ENCODE results near the gene TMEM214. TPM values are rescaled to one million over a fixed set of nuclear protein-coding genes. Genes with fewer than 3 reads are reported as not detected.

The TMEM214 gene
- polyA plus RNA-seq, 4 donors = 27.5 to 84.3 (median 39.8) TPM

DNA sequence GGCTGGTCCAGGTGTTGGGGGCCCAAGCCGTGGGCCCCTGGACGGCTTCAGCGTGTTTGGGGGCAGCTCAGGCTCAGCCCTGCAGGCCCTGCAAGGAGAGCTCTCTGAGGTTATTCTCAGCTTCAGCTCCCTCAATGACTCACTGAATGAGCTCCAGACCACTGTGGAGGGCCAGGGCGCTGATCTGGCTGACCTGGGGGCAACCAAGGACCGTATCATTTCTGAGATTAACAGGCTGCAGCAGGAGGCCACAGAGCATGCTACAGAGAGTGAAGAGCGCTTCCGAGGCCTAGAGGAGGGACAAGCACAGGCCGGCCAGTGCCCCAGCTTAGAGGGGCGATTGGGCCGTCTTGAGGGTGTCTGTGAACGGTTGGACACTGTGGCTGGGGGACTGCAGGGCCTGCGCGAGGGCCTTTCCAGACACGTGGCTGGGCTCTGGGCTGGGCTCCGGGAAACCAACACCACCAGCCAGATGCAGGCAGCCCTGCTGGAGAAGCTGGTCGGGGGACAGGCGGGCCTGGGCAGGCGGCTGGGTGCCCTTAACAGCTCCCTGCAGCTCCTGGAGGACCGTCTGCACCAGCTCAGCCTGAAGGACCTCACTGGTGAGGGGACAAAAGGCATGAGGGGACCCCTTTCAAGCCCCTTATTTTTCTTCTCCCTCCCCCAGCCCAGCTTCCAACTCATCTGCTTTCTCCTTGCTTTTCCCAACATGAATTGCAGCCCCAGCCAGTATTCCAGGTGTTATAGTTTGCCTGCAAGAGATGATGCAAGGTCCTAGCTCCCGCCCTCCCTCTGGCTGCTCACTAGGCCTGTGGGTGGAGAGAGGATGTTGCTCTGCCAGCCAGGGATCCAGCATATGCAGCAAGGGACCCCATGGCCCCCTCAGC, 50.9 kb downstream of the TMEM214 start:
- Histone ChIP-seq H3K27me3 (ENCODE audit: control insufficient read depth in 3 of 3, insufficient read depth in 3 of 3, low read length in 3 of 3) (peaks cover 0 to under 1% (median 0%) of the 10 kb centered on the region in 3 donors), H3K36me3 (ENCODE audit: control insufficient read depth in 3 of 3, insufficient read depth in 2 of 3, low read depth in 1 of 3, low read length in 3 of 3) (peaks cover 0 to 28% (median 0%) of the 10 kb centered on the region in 3 donors), H3K4me3 (ENCODE audit: low read depth in 1 of 3, low read length in 3 of 3) (no peak overlapping the region), H3K4me1 (ENCODE audit: control insufficient read depth in 3 of 3, insufficient read depth in 2 of 3, low read depth in 1 of 3, low read length in 2 of 3) (peaks cover 3 to 15% (median 5%) of the 10 kb centered on the region in 3 donors), H3K27ac (ENCODE audit: low read depth in 1 of 3, low read length in 2 of 3) (no peak overlapping the region), H3K9me3 (ENCODE audit: control insufficient read depth in 2 of 2, insufficient read depth in 1 of 2, low read depth in 1 of 2, low read length in 1 of 2) (no peaks in the 10 kb centered on the region)
- no peak for DNase-seq
- FAIRE-seq = no peak
- 85 to 91% (median 88%) methylated on average over 19 to 20 of the region's 20 CpGs for WGBS, 3 donors

DNA sequence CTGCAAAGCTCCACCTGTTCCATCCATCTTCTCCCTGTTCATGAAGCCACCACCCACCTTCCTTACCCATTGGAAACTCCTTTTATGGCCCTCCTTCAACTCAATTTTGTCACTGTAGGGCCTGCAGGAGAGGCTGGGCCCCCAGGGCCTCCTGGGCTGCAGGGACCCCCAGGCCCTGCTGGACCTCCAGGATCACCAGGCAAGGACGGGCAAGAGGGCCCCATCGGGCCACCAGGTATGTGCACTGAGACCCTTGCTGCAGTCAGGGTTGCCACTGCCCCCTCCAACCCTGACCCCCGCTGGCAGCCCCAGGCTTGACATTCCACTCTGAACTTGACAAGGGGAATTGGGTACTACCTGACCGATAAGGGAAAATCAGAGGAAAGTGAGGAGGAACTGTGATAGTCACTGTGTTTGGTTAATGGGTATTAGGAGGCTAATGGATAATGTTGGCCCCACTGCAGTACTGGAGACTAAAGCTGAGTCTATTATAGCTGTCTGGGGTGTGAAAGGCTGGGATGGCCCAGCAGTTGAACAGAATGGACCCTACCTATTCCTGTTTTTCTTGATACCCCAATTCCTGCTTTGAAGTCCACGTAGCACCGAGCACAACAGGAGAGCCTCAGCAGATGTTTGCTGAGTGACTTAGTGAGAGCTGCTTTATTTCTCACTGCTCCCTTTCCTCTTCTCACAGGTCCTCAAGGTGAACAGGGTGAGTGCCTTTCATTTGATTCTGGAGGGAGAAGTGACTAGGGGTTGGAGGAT, 51.7 kb downstream of the TMEM214 start:
- Histone ChIP-seq H3K36me3 (ENCODE audit: control insufficient read depth in 3 of 3, insufficient read depth in 2 of 3, low read depth in 1 of 3, low read length in 3 of 3) (peaks cover 0 to 36% (median 0%) of the 10 kb centered on the region in 3 donors), H3K4me1 (ENCODE audit: control insufficient read depth in 3 of 3, insufficient read depth in 2 of 3, low read depth in 1 of 3, low read length in 2 of 3) (peaks cover 3 to 21% (median 5%) of the 10 kb centered on the region in 3 donors), H3K9me3 (ENCODE audit: control insufficient read depth in 2 of 2, insufficient read depth in 1 of 2, low read depth in 1 of 2, low read length in 1 of 2) (no peaks in the 10 kb centered on the region), H3K27ac (ENCODE audit: low read depth in 1 of 3, low read length in 2 of 3) (no peak overlapping the region), H3K4me3 (ENCODE audit: low read depth in 1 of 3, low read length in 3 of 3) (no peak overlapping the region), H3K27me3 (ENCODE audit: control insufficient read depth in 3 of 3, insufficient read depth in 3 of 3, low read length in 3 of 3) (no peaks in the 10 kb centered on the region)
- DNase-seq = no peak
- WGBS, 3 donors = 85 to 93% (median 91%) methylated on average over 6 of the region's 6 CpGs
- FAIRE-seq = no peak

DNA sequence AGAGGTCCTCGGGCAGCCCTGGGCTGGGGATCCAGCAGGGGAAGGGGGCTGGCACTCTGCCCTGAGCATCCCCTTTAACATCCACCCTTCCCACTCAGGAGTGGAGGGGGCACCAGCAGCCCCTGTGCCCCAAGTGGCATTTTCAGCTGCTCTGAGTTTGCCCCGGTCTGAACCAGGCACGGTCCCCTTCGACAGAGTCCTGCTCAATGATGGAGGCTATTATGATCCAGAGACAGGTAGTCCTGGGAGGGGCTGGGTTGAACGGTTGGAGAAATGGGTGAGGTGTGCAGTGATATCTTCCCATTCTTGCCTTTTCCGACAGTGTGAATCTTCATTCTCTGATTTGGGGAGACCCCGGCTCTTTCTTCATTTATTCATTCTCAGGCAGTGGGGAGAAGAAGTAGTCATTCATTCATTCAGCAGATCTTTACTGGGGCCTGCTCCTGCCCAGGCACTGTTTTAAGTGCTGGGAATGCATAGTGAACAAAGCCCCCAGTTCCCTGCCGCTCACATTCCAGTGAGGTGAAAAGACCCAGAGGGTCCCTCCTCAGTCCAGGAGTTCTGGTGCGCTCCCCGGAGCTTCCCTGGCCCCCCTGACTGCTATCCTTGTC, 52.4 kb downstream of the TMEM214 start:
- 53 to 70% (median 59%) methylated on average over 10 of the region's 10 CpGs for WGBS, 3 donors

DNA sequence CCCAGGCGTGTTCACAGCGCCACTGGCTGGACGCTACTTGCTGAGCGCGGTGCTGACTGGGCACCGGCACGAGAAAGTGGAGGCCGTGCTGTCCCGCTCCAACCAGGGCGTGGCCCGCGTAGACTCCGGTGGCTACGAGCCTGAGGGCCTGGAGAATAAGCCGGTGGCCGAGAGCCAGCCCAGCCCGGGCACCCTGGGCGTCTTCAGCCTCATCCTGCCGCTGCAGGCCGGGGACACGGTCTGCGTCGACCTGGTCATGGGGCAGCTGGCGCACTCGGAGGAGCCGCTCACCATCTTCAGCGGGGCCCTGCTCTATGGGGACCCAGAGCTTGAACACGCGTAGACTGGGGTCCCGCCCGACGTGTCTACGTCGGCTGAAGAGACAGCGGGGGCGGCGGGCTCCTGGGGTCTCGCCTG, 52.9 kb downstream of the TMEM214 start:
- WGBS, 3 donors = 0 to 6% (median 1%) methylated on average over 31 to 38 of the region's 38 CpGs
- Histone ChIP-seq H3K9me3 (ENCODE audit: control insufficient read depth in 2 of 2, insufficient read depth in 1 of 2, low read depth in 1 of 2, low read length in 1 of 2) (no peaks in the 10 kb centered on the region), H3K4me1 (ENCODE audit: control insufficient read depth in 3 of 3, insufficient read depth in 2 of 3, low read depth in 1 of 3, low read length in 2 of 3) (peaks cover 3 to 25% (median 5%) of the 10 kb centered on the region in 3 donors), H3K4me3 (ENCODE audit: low read depth in 1 of 3, low read length in 3 of 3) (peak overlapping the region; percentile 52 to 67 (median 65)), H3K36me3 (ENCODE audit: control insufficient read depth in 3 of 3, insufficient read depth in 2 of 3, low read depth in 1 of 3, low read length in 3 of 3) (peaks cover 0 to 35% (median 0%) of the 10 kb centered on the region in 3 donors), H3K27ac (ENCODE audit: low read depth in 1 of 3, low read length in 2 of 3) (peak overlapping the region; percentile 81 to 91 (median 85)), H3K27me3 (ENCODE audit: control insufficient read depth in 3 of 3, insufficient read depth in 3 of 3, low read length in 3 of 3) (no peaks in the 10 kb centered on the region)
- FAIRE-seq (no peak), DNase-seq (peak; percentile 80 to 83)

More for the DNA sequence above, 52.4 kb downstream of the TMEM214 start:
- no peak for FAIRE-seq
- Histone ChIP-seq H3K4me3 (ENCODE audit: low read depth in 1 of 3, low read length in 3 of 3) (peak overlapping the region in 2 of 3 donors; percentile 65 to 67), H3K27ac (ENCODE audit: low read depth in 1 of 3, low read length in 2 of 3) (peak overlapping the region; percentile 81 to 91 (median 85)), H3K9me3 (ENCODE audit: control insufficient read depth in 2 of 2, insufficient read depth in 1 of 2, low read depth in 1 of 2, low read length in 1 of 2) (no peaks in the 10 kb centered on the region), H3K36me3 (ENCODE audit: control insufficient read depth in 3 of 3, insufficient read depth in 2 of 3, low read depth in 1 of 3, low read length in 3 of 3) (peaks cover 0 to 38% (median 0%) of the 10 kb centered on the region in 3 donors), H3K27me3 (ENCODE audit: control insufficient read depth in 3 of 3, insufficient read depth in 3 of 3, low read length in 3 of 3) (no peaks in the 10 kb centered on the region), H3K4me1 (ENCODE audit: control insufficient read depth in 3 of 3, insufficient read depth in 2 of 3, low read depth in 1 of 3, low read length in 2 of 3) (peaks cover 3 to 23% (median 5%) of the 10 kb centered on the region in 3 donors)
- no peak for DNase-seq

DNA sequence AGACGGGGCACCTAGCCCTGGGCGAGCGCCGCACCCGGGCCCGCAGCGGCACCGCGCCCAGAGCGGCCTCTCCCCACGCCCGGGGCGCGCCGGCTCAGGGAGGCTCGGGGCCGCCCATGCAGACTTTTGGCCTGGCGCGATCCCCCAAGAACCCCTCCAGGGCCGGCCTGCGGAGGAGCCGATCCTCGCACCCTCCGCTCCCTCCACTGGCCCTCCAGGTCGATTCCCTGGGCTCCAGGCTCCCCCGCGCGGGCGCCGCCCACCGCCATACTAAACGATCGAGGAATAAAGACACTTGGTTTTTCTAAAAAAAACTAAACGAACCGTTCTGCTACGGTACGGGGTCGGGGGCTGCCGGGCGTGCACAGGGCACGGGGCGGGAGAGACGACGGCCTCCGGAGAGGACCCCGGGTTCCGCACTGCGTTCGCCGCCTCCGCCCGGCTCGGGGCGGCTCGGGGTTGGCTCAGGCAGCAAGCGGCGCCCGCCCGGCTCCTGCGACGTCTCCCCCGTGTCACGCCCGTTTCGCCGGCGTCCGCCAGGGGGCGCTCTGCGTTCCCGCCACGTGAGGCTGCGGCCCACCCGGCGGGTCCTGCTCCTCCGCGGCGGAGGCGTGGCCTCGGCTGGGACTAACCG, 53.4 kb downstream of the TMEM214 start:
- H3K4me3 ChIP-seq (ENCODE audit: low read depth in 1 of 3, low read length in 3 of 3) = peak overlapping the region; percentile 52 to 67 (median 65)
- H3K36me3 ChIP-seq (ENCODE audit: control insufficient read depth in 3 of 3, insufficient read depth in 2 of 3, low read depth in 1 of 3, low read length in 3 of 3) = peaks cover 0 to 38% (median 0%) of the 10 kb centered on the region in 3 donors
- H3K27me3 ChIP-seq (ENCODE audit: control insufficient read depth in 3 of 3, insufficient read depth in 3 of 3, low read length in 3 of 3) = no peaks in the 10 kb centered on the region
- DNase-seq (peak; percentile 94 to 98), FAIRE-seq (no peak)
- 0 to 1% (median 1%) methylated on average over 41 to 81 of the region's 81 CpGs for WGBS, 3 donors
- H3K27ac ChIP-seq (ENCODE audit: low read depth in 1 of 3, low read length in 2 of 3) = peak overlapping the region; percentile 81 to 91 (median 85)
- H3K9me3 ChIP-seq (ENCODE audit: control insufficient read depth in 2 of 2, insufficient read depth in 1 of 2, low read depth in 1 of 2, low read length in 1 of 2) = no peaks in the 10 kb centered on the region
- peaks cover 3 to 29% (median 5%) of the 10 kb centered on the region in 3 donors for H3K4me1 ChIP-seq (ENCODE audit: control insufficient read depth in 3 of 3, insufficient read depth in 2 of 3, low read depth in 1 of 3, low read length in 2 of 3)

DNA sequence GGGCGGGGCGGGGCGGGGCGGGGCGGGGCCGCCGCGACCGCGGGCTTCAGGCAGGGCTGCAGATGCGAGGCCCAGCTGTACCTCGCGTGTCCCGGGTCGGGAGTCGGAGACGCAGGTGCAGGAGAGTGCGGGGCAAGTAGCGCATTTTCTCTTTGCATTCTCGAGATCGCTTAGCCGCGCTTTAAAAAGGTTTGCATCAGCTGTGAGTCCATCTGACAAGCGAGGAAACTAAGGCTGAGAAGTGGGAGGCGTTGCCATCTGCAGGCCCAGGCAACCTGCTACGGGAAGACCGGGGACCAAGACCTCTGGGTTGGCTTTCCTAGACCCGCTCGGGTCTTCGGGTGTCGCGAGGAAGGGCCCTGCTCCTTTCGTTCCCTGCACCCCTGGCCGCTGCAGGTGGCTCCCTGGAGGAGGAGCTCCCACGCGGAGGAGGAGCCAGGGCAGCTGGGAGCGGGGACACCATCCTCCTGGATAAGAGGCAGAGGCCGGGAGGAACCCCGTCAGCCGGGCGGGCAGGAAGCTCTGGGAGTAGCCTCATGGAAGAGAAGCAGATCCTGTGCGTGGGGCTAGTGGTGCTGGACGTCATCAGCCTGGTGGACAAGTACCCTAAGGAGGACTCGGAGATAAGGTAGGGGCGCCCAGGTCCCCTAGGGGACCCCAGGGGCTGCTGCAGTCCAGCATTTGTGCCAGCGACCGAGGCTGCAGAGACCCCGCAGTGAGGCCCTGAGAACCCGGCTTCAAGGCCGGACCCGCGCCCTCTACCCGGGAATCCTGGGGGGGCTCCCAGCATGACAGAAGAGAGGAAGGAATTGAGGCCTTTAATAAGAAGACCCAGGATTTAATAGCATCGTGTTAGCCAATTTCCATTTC, 54.2 kb downstream of the TMEM214 start, which contains the start of gene KHK:
TSS of gene KHK (plus strand) at position 49 of the 870 bp plus-strand sequence. CDS start at position 537, 488 bp downstream.
- Histone ChIP-seq H3K27me3 (ENCODE audit: control insufficient read depth in 3 of 3, insufficient read depth in 3 of 3, low read length in 3 of 3) (no peaks in the 10 kb centered on the region), H3K4me1 (ENCODE audit: control insufficient read depth in 3 of 3, insufficient read depth in 2 of 3, low read depth in 1 of 3, low read length in 2 of 3) (peaks cover 3 to 31% (median 5%) of the 10 kb centered on the region in 3 donors), H3K27ac (ENCODE audit: low read depth in 1 of 3, low read length in 2 of 3) (peak within 1 kb of the TSS; percentile 81 to 91 (median 85)), H3K4me3 (ENCODE audit: low read depth in 1 of 3, low read length in 3 of 3) (peak within 1 kb of the TSS; percentile 52 to 76 (median 71)), H3K9me3 (ENCODE audit: control insufficient read depth in 2 of 2, insufficient read depth in 1 of 2, low read depth in 1 of 2, low read length in 1 of 2) (no peaks in the 10 kb centered on the region), H3K36me3 (ENCODE audit: control insufficient read depth in 3 of 3, insufficient read depth in 2 of 3, low read depth in 1 of 3, low read length in 3 of 3) (peaks cover 0 to 40% (median 0%) of the 10 kb centered on the region in 3 donors)
- no peak for FAIRE-seq
- peak; percentile 87 to 89 for DNase-seq
- 4 to 10% (median 9%) methylated on average over 47 to 54 of the region's 54 CpGs for WGBS, 3 donors

DNA sequence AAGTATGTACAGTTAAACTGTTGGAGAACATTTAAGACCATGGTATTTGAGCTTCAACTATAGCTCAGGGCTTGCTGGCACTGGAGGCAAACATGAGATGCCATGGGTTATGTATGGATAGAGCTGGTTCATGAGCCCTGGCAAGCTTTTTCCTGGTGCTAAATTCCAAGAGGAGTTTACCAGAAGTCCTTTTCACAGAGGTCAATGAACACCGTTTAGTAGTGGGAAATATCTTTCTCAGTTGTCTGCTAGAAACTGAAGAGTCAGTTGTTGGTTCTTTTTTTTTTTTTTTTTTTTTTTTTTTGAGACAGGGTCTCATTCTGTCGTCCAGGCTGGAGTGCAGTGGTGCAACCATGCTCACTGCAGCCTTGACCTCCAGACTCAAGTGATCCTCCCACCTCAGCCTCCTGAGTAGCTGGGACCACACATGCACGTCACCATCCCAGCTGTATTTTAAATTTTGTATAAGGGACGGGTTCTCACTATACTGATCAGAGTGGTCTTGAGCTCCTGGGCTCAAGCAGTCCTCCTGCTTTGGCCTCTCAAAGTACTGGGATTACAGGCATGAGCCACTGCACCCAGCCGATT, 55.2 kb downstream of the TMEM214 start:
- H3K9me3 ChIP-seq (ENCODE audit: control insufficient read depth in 2 of 2, insufficient read depth in 1 of 2, low read depth in 1 of 2, low read length in 1 of 2) = no peaks in the 10 kb centered on the region
- FAIRE-seq (no peak), DNase-seq (peak in 1 of 2 donors; percentile 67)
- H3K36me3 ChIP-seq (ENCODE audit: control insufficient read depth in 3 of 3, insufficient read depth in 2 of 3, low read depth in 1 of 3, low read length in 3 of 3) = peaks cover 0 to 42% (median 0%) of the 10 kb centered on the region in 3 donors
- no peaks in the 10 kb centered on the region for H3K27me3 ChIP-seq (ENCODE audit: control insufficient read depth in 3 of 3, insufficient read depth in 3 of 3, low read length in 3 of 3)
- peaks cover 3 to 39% (median 5%) of the 10 kb centered on the region in 3 donors for H3K4me1 ChIP-seq (ENCODE audit: control insufficient read depth in 3 of 3, insufficient read depth in 2 of 3, low read depth in 1 of 3, low read length in 2 of 3)
- H3K4me3 ChIP-seq (ENCODE audit: low read depth in 1 of 3, low read length in 3 of 3) = peak overlapping the region in 2 of 3 donors; percentile 71 to 76
- WGBS, 3 donors = 34 to 70% (median 64%) methylated on average over 5 of the region's 5 CpGs
- H3K27ac ChIP-seq (ENCODE audit: low read depth in 1 of 3, low read length in 2 of 3) = peak overlapping the region; percentile 75 to 84 (median 77)
